Measurements from ENCODE around the gene ACTL7B.
"Not testable (repeated sequence)": the region's sequence is repeated elsewhere in the genome, so short reads cannot be mapped to it uniquely, and the experiment has no call there.

ACTL7B gene

GRCh38 chr9:108842610-108843295 lies 13.0 kb downstream of the ACTL7B start:
- no peak for DNase-seq

- not testable (repeated sequence) for DNase-seq
Observed at GRCh38 chr9:108839561-108839960, 16.2 kb downstream of the ACTL7B start.

GRCh38 chr9:108838017-108838416 lies 17.8 kb downstream of the ACTL7B start:
- DNase-seq, result no peak

- DNase-seq, result no peak
Observed at GRCh38 chr9:108837530-108837929, 18.3 kb downstream of the ACTL7B start.

GRCh38 chr9:108836781-108837180 lies 19.0 kb downstream of the ACTL7B start:
- DNase-seq, result no peak

- no peak for DNase-seq
Observed at GRCh38 chr9:108836319-108836718, 19.5 kb downstream of the ACTL7B start.

GRCh38 chr9:108835831-108836230 lies 20.0 kb downstream of the ACTL7B start:
- DNase-seq, result no peak

- DNase-seq, result no peak
Observed at GRCh38 chr9:108834959-108835665, 20.7 kb downstream of the ACTL7B start.

- no peak for DNase-seq
Observed at GRCh38 chr9:108832179-108832500, 23.6 kb downstream of the ACTL7B start.

GRCh38 chr9:108831496-108832178 lies 24.1 kb downstream of the ACTL7B start:
- no peak for DNase-seq

- DNase-seq, result no peak
Observed at GRCh38 chr9:108830272-108830671, 25.5 kb downstream of the ACTL7B start.

- no peak for DNase-seq
Observed at GRCh38 chr9:108823829-108824228, 32.0 kb downstream of the ACTL7B start.

- no peak for DNase-seq
Observed at GRCh38 chr9:108816037-108816436, 39.7 kb downstream of the ACTL7B start.

- no peak for DNase-seq
Observed at GRCh38 chr9:108815156-108815555, 40.6 kb downstream of the ACTL7B start.

GRCh38 chr9:108813951-108814601 lies 41.7 kb downstream of the ACTL7B start:
- no peak for DNase-seq

GRCh38 chr9:108812396-108813025 lies 43.3 kb downstream of the ACTL7B start:
- DNase-seq, result no peak

- DNase-seq, result no peak
Observed at GRCh38 chr9:108811944-108812343, 43.8 kb downstream of the ACTL7B start.

- no peak for DNase-seq
Observed at GRCh38 chr9:108809269-108809668, 46.5 kb downstream of the ACTL7B start.
